Endothelial cell of umbilical vein (primary cell): ENCODE measurements around the gene TRMT10C.
"Not testable (repeated sequence)": the region's sequence is repeated elsewhere in the genome, so short reads cannot be mapped to it uniquely, and the experiment has no call there.

Experiments used
- FOS ChIP-seq: IDR thresholded peaks from 2 replicates; pipeline ENCODE4 v1.6.1; 2011; ENCODE audit warnings: mild to moderate bottlenecking, low read length, moderate library complexity, borderline replicate concordance; ENCODE audit not compliant: insufficient read depth
- POLR2A ChIP-seq: IDR thresholded peaks from 2 replicates; pipeline ENCODE4 v1.6.1; 2012; ENCODE audit warnings: low read depth, mild to moderate bottlenecking, control low read depth, low read length
- TF ChIP-seq, protein P1 (sequence below), 2 donors: IDR thresholded peaks; 1 replicate in 1 of 2; 2 replicates in 1 of 2; pipeline ENCODE4 v1.5.1; 2011; ENCODE audit warnings: low read length in 2 of 2, mild to moderate bottlenecking in 2 of 2, moderate library complexity in 2 of 2, control low read depth in 1 of 2, inconsistent platforms in 1 of 2, low read depth in 1 of 2; ENCODE audit not compliant: insufficient read depth in 1 of 2; ENCODE audit errors: extremely low read depth in 1 of 2

DNA sequence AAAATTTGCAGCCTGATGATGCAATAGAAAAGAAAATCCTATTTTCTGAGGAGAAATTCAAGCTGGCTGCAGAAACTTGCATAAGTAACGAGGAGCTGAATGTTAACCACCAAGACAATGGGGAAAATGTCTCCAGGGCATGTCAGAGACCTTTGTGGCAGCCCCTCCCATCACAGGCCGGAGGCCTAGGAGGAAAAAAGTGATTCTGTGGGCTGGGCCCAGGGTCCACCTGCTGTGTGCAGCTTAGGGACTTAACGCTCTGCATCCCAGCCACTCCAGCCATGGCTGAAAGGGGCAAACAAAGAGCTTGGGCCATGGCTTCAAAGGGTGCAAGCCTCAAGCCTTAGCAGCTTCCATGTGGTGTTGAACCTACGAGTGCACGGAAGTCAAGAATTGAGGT is 8.3 kb upstream of the TRMT10C start:
- TF ChIP-seq POLR2A, FOS: not testable (repeated sequence)
- TF ChIP-seq, protein P1, sequence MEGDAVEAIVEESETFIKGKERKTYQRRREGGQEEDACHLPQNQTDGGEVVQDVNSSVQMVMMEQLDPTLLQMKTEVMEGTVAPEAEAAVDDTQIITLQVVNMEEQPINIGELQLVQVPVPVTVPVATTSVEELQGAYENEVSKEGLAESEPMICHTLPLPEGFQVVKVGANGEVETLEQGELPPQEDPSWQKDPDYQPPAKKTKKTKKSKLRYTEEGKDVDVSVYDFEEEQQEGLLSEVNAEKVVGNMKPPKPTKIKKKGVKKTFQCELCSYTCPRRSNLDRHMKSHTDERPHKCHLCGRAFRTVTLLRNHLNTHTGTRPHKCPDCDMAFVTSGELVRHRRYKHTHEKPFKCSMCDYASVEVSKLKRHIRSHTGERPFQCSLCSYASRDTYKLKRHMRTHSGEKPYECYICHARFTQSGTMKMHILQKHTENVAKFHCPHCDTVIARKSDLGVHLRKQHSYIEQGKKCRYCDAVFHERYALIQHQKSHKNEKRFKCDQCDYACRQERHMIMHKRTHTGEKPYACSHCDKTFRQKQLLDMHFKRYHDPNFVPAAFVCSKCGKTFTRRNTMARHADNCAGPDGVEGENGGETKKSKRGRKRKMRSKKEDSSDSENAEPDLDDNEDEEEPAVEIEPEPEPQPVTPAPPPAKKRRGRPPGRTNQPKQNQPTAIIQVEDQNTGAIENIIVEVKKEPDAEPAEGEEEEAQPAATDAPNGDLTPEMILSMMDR (IDR thresholded peaks at IDR 0.05; ENCODE audit: extremely low read depth in 1 of 2, insufficient read depth in 1 of 2, low read depth in 1 of 2, low read length in 2 of 2), result not testable (repeated sequence)
